GM18909 (cell line): ENCODE measurements around the gene COL6A1.

ENCODE experiments used
- ATAC-seq: cut with Tn5 transposase; IDR thresholded peaks from one replicate; pipeline ENCODE4 v1.9.1; 2021; ENCODE audit warnings: mild to moderate bottlenecking; ENCODE audit not compliant: unreplicated experiment, poor library complexity

Gene COL6A1, protein sequence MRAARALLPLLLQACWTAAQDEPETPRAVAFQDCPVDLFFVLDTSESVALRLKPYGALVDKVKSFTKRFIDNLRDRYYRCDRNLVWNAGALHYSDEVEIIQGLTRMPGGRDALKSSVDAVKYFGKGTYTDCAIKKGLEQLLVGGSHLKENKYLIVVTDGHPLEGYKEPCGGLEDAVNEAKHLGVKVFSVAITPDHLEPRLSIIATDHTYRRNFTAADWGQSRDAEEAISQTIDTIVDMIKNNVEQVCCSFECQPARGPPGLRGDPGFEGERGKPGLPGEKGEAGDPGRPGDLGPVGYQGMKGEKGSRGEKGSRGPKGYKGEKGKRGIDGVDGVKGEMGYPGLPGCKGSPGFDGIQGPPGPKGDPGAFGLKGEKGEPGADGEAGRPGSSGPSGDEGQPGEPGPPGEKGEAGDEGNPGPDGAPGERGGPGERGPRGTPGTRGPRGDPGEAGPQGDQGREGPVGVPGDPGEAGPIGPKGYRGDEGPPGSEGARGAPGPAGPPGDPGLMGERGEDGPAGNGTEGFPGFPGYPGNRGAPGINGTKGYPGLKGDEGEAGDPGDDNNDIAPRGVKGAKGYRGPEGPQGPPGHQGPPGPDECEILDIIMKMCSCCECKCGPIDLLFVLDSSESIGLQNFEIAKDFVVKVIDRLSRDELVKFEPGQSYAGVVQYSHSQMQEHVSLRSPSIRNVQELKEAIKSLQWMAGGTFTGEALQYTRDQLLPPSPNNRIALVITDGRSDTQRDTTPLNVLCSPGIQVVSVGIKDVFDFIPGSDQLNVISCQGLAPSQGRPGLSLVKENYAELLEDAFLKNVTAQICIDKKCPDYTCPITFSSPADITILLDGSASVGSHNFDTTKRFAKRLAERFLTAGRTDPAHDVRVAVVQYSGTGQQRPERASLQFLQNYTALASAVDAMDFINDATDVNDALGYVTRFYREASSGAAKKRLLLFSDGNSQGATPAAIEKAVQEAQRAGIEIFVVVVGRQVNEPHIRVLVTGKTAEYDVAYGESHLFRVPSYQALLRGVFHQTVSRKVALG

DNA sequence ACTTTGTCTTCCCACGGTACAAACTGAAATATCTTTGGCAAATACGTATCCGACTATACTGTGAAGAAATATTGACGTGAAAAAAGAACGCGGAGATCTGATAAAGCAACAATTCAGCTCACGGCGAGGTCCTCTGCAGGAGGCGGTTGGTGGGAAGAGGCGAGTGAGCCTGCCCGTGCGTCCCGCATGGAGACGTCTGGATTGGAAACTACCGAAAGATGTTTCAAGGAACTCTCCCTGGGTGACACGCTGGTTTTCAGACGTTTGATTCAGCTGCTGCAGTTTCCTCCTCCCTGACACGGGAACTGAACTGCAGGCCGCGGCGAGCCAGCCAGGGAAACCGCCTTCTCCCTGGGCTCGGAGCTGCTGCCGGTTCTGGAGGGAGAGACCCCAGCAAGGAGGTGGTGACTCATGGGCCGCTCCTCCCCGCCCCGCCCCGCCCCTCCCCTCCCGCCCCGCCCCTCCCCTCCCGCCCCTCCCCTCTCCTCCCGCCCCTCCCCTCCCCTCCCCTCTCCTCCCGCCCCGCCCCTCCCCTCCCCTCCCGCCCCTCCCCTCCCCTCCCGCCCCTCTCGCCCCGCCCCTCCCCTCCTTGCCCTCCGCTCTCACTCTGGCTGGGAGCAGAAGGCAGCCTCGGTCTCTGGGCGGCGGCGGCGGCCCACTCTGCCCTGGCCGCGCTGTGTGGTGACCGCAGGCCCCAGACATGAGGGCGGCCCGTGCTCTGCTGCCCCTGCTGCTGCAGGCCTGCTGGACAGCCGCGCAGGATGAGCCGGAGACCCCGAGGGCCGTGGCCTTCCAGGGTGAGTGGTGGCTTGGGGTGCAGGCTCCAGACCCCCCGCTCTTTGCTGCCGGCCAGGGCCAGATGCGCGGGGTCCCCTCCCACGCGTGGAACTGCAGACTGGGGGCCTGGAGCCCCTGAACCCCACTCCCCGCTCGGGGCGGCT, at the start of gene COL6A1:
TSS of gene COL6A1 (plus strand) at position 620 of the 941 bp plus-strand sequence. CDS start at position 701, 81 bp downstream.
- no peak for ATAC-seq

DNA sequence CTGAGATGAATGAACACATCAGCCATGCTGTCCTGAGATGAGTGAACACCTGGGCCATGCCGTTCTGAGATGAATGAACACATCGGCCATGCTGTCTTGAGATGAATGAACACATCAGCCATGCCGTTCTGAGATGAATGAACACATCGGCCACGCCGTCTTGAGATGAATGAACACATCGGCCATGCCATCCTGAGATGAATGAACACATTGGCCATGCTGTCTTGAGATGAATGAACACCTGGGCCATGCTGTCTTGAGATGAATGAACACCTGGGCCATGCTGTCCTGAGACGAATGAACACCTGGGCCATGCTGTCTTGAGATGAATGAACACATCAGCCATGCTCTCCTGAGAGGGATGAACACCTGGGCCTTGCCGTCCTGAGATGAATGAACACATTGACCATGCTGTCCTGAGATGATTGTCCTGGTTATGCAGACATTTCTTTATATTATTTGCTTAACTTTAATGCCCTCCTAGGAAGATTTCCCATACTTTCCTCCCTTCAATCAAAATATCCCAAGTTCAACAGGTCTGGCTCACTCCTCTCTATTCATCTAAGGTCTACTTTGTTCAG, 48.6 kb upstream of the COL6A1 start:
- no peak for ATAC-seq

DNA sequence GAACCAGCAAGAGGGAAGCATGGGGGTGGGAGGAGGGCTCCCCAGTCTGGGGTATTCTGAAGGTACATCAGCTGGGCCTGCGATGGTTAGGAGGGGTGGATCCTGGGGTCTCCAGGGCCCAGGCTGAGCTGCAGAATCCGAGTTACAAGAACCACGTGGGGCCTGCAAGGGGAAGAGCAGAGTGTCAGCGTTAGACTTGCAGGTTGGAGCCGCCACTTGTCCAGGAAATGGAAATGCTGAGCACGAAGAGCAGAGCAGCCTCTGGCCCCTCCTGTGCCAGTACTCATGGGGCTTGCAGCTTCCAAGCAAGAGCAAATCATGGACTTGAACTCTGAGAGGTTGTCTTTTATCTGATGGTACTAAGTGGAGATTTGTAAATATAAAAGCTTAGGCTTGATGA, 47.5 kb upstream of the COL6A1 start:
- ATAC-seq: no peak

DNA sequence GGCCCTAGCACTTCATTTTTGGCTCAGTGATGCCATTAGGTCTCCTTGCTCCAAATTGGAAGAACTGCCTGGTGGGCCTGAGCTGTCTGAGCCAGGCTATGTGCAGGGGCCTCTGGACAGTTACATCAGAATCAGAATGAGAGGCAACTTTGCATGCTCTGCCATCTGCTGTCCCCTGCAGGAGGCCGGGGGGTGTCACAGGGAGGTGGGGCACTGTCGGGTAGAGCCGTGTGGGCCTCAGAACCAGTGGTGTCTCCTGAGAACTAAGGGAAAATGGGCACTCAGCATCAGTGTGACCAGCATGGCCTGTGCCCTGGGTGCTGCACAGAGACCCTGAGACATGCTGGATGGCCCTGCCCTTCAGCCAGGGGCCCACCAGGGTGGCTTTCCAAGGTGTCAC, 47.0 kb upstream of the COL6A1 start:
- ATAC-seq: no peak

DNA sequence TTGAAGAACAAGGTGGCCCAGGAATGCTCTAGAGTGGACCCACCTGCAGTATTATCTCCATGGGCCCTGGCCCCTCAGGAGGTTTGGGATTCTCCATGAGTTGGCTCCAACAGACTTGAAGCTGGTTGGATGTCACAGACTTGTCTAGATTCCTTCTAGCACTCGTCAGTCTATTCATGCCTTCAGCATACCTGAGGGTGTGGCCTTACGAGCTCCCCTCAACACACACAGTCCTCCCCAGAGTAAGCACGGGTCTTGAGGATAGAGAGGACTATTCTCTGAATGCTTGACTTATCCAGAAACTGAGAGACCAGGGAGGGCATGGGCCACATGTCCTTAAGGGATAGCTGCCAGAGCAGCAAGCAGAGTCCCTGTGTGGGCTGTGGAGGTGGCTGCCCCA, 45.9 kb upstream of the COL6A1 start:
- ATAC-seq: no peak

DNA sequence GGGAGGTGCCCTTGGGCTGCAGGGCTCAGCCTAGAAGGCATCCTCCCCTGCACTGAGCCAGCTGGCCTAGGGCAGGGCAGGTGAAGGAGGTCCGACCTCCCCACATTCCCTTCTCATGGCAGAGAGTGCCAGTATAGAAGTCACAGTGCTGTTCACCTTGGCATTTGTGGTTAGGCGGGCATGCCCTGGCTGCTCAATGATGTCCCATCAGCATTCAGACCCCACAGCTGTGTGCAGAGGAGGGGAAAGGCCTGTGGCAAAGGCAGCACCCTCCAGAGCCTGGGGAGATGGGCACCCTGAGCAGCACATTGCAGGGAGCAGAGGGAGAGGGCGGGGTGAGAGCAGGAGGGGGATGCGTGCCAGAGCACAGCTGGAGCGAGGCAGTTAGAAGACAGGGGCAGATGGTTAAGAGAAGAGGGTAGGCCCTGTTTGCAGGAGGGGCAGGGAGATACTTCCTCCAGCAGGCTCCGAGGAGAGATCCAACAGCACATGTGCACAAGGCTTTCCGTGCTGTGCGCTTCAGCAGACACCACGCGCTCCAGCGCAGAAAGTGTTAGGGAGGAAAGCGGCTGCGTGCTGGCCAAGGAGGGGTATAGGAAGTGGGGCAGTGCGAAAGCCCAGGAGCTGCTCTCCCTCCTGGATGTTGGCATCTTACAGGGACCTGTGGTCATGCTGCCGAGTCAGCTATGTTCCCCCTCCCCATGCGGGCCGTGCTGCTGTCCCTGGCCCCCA, 43.7 kb upstream of the COL6A1 start:
- no peak for ATAC-seq

DNA sequence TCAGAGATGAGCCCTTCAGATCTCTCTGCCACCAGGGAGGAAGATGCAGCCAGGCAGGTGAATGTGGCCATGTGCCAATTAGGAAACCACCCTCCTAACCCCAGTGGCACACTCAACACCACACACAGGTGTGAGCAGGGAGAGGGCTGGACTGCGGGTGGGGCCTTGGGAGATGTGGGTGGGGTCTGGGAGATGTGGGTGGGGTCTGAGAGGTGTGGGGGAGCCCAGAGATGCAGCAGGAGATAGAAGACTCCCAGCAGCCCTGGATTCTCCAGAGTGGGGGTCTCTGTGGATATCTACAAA, 43.2 kb upstream of the COL6A1 start:
- no peak for ATAC-seq

DNA sequence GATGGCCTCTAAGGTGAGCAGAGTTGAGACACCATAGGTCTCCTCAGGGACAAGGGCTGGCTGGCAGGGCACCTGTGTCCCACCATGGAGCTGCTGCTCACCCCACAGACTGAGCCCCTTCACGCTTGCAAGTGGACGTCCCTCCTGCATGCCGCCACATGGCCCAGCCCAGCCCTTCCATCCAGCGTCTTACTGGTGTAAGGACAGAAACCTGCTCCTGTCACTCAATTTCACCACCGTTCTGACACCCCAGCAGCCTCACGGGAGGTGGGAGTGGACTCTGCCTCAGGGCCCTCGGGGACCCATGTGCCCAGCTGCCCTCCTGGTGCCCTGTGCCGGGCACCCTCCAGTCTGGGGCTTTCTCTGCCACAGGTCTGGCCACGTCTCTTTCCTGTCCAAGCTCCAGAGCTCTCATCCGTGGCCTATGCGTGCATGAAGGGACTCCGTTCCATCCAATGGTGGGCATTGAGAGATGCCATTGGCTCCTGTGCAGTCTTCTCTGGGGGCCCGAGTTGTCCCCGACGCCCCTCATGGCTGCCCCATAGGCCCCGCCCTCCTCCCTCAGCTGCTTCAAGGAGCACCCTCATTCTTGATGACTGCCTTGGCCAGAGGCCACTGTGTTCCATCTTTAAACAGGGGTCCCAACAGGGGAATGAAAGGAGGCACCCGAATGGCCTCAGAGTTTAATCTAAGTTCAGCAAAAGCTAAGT, 42.6 kb upstream of the COL6A1 start:
- ATAC-seq: no peak

DNA sequence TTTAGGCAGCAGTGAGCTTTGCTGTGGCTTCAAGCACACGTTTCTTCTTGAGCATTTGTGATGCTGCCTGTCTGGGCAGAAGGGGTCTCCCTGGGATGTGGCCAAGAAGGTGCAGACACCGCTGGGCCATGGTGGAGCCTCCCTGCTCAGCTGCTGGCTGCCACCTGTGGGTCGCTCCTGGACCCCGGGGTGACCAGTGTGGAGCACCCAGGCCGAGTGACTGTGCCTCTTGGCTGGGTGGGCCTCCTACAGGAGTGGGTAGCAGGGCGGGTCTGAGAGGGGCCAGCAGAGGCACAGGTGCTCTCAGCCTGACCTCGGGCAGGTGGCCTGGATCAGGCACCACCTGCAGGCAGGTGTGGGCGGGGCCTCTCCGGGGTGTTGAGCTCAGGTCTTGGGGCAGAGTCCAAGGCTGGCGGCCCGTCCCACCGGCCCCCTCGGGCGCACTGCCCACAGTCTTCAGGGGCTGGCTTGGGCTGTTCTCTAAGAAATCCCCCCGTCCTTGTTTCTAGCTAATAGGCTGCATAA, 42.0 kb upstream of the COL6A1 start:
- no peak for ATAC-seq

DNA sequence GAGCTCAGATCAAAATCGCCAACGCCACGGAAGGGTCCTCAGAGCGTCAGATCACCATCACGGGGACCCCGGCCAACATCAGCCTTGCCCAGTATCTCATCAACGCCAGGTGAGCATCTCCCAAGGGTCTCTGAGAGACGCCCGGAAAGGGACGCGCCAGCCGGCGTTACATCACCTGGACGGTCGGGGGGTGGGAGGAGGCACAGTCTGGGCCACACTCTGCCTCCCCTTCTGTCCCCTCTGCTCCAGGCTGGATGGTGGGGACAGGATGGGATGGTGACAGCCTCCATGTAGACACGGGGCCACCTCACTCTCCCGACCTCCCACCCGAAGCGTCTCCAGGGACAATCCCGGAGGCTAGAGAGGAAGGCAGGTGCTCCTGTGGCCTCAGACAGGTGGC, 41.5 kb upstream of the COL6A1 start:
- ATAC-seq: no peak

DNA sequence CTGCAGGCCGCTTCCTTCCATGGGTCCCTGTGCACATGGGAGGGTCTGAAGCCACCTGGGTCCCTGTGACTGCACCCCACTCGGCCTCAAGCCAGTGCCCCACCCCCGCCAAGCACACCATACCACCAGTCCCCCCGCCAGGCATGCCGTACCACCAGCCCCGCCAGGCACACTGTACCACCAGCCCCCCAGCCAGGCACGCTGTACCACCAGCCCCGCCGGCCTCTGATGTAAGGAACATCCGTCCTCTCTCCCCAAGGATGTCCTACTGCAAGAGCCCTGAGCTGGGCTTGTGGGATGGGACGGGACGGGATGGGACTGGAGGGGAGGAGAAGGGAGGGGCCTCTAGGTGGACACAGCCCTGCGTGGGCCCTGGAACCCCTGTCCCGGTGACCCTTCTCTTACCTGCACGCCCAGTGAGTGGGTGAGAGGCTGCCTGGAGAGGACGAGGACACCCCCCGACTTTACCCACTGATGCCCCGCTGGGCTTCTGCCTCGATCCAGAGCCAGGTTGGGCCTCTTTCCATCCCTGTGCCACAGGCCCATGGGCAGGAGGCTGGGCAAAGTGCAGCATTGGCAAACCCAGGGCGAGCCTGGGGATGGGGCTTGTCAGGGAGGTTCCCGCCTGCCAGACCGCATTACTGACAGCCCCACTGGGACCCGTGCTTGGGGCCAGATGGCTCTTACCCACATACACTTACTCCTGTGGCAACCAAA, 40.8 kb upstream of the COL6A1 start:
- no peak for ATAC-seq

DNA sequence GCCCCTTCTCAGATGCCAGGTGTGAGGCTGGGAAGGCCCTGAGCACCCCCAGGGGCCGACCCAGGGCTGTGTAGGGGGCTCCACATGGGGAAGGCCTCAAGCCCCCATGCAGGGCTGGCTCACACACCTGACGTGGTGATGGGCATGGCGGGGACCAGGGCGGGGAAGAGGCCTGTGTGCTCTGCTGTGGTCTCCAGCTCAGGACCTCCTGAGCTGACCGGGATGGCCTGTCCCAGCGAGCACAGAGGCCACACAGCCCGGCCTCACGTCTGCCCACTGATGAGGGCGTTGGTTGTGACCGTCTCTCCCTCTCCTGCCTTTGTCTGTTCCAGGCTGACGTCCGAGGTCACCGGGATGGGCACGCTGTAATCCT, 40.2 kb upstream of the COL6A1 start:
- ATAC-seq: no peak

DNA sequence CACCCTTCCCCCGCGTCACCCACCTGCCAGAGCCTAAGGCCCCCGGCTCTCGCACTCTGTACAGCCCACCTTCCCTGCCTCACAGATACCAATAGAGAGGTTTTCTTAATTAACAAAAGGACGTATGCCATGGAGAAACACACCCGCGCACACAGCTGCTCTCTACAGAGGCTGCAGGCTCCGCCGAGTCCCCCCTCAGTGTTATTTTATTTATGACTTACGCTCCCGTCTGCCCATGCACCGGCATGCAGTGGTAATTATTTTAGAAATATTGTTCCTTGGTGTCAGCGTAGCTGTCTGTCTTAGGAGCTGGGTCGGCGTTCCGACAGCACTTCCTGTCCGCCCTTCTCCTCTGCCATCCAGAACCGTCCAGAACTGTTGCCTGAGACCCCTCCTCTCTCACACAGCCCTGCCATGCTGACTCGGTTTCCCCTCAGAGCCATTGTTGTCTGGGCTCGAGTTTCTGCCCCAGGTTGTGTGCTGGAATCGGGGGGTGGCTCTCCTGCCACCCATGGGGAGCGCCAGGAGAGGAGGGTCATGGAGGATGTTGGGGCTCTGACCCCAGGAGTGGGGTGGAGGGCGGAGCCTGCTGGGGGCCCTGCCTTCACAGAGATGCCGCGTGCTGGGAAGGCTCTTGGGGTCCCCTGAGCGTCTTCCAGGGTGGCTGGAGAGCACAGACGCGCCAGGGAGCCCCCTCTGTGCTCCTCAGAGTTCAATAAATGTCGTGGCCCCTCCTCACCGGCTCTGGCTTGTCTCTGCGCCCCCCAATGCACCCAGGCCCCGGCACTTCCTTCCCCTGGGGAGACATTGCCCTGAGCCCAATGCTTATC, 39.6 kb upstream of the COL6A1 start:
- ATAC-seq: no peak

DNA sequence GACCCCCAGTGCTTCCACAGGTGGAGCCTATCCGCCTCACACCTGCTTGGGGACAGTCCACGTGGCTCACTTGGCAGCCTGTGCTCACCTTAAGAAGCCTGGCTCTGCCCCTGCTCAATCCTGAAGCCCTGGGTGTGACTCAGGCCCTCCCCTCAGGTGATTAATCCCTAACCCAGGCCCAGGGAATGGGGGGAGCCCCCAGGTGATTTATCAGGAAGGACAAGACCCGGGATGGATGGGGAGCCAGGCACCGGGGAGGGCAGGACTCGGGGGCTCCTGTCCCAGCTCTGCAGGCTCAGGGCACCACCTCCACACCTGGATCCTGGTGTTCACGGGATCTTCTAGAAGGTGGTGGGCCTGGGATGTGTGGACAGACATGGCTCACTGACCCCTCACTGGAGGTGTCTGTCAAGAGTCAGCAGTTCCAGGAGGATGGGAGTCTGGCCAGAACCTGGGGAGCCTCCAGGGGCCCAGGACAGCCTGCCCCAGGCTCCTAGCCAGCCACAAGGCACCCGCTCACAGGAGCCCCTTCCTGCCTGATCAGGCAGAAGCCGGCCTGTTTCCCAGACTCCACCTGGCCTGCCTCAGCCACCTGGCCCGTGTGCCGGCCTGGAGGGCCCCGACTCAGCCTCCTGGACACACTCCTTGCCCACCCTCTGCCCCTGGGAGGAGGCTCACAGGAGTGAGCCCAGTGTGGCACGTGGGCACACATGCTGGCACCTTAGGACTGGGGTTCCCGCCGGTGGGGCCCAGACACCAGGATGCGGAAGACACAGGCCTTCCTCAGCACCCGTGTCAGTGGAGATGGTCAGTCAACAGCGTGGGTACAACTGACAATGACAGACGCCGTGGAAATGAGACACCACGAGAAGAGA, 38.6 kb upstream of the COL6A1 start:
- ATAC-seq: no peak

DNA sequence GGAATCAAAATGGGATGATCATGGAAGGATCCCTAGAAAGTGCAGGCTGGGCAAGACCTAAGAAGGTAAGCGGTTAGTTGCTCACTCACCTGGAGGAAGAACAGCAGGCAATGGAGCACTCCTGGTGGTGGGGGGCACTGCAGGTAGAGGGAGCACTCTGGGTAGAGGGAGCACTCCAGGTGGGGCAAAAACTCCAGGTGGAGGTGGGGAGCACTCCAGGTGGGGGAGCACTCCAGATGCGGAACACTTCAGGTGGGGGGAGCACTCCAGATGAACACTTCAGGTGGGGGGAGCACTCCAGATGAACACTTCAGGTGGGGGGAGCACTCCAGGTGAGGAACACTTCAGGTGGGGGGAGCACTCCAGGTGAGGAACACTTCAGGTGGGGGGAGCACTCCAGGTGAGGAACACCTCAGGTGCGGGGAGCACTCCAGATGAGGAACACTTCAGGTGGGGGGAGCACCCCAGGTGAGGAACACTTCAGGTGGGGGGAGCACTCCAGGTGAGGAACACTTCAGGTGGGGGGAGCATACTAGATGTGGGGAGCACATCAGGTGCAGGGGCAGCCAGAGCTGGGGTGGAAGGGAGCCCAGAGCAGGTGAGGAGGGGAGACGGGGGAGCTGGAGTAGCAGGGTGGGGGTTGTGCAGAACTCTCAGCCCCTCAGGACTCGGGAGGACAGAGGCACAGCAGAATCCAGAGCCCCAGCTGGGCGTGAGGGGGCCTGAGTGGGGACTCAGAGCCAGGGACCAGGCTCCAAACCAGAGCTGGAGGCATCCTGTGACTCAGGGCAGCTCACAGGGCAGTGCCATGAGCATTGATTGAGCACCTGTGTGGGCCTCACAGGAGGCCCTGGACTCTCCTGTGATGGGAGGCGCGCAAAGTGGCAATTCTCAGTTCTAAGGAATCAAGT, 37.7 kb upstream of the COL6A1 start:
- no peak for ATAC-seq
